GM21576 (cell line): Measurements from ENCODE around the gene RSPO3.
"Not testable (repeated sequence)": the region's sequence is repeated elsewhere in the genome, so short reads cannot be mapped to it uniquely, and the experiment has no call there.

Experiments
- ATAC-seq: cut with Tn5 transposase; IDR thresholded peaks from one replicate; pipeline ENCODE4 v1.9.1; 2021; ENCODE audit warnings: mild to moderate bottlenecking, moderate library complexity; ENCODE audit not compliant: unreplicated experiment

RSPO3 gene, protein sequence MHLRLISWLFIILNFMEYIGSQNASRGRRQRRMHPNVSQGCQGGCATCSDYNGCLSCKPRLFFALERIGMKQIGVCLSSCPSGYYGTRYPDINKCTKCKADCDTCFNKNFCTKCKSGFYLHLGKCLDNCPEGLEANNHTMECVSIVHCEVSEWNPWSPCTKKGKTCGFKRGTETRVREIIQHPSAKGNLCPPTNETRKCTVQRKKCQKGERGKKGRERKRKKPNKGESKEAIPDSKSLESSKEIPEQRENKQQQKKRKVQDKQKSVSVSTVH

DNA sequence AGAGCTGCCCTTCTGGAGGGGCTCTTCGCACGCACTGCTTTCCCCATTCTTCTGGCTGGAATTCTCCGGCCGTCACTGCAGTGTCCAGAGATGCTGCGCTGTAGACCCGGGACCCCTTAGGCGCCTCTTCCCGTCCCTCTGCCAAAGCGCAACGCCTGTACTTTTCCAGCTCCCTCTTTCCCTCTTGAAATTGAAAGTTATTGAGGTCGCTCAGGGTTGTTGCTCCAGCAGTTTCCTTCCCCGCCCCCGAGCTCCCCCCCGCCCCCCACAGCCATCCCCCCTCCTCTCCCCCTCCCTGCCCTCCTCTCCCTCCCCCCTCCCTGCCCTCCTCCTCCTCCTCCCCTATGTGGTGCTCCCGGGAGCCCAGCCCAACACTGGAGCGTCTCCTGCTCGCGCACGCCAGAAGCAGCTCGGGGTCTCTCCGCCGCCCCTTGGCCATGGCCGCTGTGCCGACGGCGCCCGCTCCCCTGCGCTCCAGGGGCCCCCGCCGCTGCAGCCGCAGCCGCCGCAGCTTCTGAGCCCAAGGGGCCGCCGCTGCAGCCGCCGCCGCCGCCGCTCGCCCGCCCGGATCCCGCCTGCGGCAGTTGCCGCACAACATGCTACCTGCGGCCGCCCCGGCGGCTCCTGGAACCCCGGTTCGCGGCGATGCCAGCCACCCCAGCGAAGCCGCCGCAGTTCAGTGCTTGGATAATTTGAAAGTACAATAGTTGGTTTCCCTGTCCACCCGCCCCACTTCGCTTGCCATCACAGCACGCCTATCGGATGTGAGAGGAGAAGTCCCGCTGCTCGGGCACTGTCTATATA, at the start of gene RSPO3:
Gene RSPO3 (plus strand): TSS at position 374 of the 804 bp plus-strand sequence. CDS start 522 bp downstream, outside the sequence.
- peak; percentile 7 for ATAC-seq

DNA sequence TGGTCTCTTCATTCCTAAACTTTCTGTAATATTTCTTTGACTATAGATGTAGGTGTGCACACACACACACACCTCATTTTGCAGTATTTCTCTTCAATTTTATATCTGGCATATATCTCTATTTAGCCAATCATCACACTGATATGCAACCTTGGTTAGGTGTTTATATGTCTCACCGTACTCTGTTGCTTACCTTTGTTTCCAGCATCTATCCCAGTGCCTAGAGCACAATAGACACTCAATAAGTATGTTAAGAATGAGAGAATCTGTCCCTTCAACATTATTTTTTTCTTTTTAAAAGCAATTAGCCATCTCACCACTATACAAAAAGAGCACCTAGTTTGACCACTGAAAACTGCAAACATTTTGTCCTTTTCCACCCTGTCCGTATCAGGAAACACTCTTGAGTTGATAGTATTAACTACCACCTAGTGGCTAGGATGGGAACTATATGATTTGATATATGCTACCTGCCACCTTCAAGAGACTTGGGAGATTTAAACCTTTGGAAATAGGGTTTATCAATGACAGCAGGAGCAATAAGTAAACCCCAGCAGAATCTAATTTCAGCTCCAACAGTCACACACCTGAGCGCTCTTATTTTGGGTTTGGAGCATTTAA, 48.7 kb upstream of the RSPO3 start:
- ATAC-seq = no peak

GRCh38 chr6:127073222-127073621, 45.2 kb upstream of the RSPO3 start:
- ATAC-seq = no peak

GRCh38 chr6:127076466-127076865, 42.0 kb upstream of the RSPO3 start:
- no peak for ATAC-seq

- no peak for ATAC-seq
Observed at GRCh38 chr6:127077886-127078285, 40.6 kb upstream of the RSPO3 start.

GRCh38 chr6:127078669-127079068, 39.8 kb upstream of the RSPO3 start:
- no peak for ATAC-seq

GRCh38 chr6:127079681-127080080, 38.8 kb upstream of the RSPO3 start:
- no peak for ATAC-seq

DNA sequence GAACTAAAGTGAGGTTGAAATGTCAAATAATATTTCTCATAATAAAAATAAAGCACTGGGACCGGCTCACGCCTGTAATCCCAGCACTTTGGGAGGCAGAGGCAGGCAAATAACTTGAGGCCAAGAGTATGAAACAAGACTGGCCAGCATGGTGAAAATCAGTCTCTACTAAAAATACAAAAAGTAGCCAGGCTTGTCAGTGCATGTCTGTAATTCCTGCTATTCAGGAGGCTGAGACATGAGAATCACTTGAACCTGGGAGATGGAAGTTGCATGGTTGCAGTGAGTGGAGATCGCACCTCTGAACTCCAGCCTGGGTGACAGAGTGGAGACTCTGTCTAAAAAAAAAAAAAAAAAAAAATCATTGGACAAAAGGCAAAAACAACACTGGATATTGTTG, 38.4 kb upstream of the RSPO3 start:
- ATAC-seq = no peak

DNA sequence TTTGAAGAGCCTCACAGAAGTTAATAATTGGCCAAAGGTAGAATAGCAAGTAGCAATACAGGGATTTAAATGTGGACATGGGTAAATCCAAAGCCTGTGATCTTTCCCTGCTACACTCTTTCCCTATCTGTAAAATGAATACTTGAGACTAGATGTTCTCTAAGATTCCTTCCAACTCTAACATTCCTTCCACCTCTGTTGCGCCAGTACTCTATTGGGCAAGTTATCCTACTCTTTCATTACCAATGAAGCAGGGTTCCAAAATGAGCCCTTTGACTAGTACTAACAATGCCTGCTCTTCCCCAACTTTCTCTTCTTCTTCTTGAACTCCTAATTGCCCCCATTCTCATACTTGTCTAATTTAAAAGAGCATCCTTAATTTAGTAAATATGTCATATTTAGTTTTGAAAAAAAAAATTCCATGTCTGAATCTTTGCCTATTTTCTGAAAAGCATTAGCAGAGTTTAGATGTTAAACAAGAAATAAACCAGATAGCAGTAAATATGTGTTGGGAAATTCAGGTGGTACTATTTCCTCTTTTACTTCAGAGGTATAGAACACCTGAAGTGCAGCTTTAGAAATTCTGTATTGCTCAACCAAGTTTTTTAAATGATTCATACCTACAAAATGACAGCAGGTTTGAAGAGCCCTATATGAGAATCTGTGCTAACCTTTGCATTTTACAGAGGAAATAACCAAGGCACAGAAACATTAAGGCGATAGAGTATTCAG, 35.1 kb upstream of the RSPO3 start:
- no peak for ATAC-seq

DNA sequence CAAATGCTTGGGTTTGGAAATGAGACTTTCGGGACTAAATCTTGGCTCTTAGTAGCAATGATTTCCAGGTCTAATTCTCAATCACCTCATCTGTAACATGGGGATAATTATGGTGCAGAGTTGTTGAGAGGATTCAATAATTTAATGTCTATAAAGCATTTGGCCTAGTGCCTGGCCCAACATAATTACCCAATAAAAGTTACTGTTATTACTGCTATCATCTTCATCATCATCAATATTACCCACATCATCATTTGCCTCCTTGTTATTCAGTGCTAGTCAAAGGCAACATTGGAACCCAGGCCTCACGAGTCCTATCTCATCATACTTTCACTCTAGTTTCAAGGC, 34.5 kb upstream of the RSPO3 start:
- no peak for ATAC-seq

- ATAC-seq = no peak
Observed at GRCh38 chr6:127085181-127085580, 33.3 kb upstream of the RSPO3 start.

DNA sequence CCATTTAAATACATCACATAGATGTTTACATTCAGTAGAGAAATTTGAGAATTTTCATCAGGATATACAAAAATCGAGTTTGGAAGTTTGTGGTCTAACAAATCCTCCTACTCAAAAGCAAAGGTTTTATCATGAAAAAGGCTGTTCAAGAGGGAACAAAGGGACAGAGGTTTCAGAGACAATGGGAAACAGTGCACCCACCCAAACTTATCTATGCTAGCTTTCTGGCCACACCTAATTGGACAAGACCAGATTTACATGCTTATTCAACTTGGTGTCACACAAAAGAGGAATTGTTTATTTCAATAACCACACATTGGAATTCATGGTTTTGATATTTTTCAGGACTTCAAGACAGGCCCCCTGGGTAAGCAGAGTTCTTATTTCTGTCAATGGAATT, 28.4 kb upstream of the RSPO3 start:
- ATAC-seq = no peak

GRCh38 chr6:127092466-127092865, 26.0 kb upstream of the RSPO3 start:
- no peak for ATAC-seq

DNA sequence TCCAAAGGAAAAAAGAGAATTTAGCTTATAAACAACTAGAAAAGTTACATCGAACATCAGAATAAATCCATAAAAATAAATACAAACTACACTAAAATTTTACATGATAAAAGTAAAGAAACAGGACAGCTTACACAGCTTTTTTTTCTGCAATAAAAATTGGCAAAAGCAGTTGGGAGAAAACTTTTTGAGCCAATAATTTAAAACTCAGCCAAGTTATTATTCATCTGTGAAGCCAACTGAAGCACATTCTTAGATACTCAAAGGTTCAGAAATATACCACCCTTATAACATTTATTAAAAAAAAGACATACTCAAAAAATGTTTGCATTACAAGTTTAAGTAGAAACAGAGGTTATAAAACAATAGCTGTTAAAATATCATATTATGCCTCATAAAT, 23.7 kb upstream of the RSPO3 start:
- no peak for ATAC-seq

DNA sequence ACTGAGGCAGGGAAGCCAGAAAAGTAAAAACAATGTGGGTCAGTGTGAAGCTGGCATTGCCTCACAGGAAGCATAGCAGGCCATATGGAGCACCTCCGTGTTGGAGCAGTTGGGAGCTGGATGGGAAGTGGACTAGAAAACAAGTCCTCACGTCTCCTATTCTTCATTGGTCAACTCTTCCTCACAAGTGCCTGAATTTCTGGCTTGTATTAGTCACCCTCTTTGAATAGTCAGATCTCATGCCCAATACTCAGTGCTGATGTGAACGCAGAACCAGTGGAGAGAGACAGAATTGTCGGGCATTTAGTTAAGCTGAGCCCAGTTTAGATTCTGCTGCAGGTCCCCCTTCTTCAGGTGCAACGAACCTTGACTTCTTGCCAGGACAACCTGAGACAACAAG, 22.3 kb upstream of the RSPO3 start:
- no peak for ATAC-seq

GRCh38 chr6:127097442-127097841, 21.0 kb upstream of the RSPO3 start:
- ATAC-seq = not testable (repeated sequence)

DNA sequence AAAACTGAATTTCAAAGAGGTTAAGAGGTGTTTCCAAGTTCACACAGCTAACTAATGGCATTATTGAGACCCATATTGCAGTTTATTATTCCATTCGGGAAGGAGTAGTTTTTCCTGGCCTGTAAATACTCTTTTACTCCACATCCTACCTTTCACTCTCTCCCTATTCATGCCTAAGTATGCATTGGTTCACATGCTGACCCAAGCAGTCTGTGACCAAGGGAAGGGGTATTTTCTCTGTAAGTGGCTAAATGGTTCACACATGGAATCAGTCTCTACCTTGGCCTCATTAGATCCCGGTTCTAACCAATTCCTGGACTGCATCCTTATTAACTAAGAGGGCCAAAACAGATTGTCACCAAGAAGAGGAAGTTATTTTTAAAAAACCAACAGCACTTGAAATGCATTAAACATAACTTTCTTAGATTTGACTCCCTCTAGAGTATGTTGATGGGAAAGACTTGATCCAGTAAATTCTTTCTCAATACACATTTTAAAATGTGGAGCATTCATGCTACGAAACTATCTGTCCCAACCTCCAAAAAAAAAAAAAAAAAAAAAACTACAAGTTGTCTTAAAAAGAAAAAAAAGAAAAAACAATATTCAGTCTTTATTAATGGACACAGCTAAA, 17.8 kb upstream of the RSPO3 start:
- no peak for ATAC-seq

- no peak for ATAC-seq
Observed at GRCh38 chr6:127102299-127102698, 16.2 kb upstream of the RSPO3 start.

GRCh38 chr6:127102859-127103258, 15.6 kb upstream of the RSPO3 start:
- ATAC-seq = no peak

DNA sequence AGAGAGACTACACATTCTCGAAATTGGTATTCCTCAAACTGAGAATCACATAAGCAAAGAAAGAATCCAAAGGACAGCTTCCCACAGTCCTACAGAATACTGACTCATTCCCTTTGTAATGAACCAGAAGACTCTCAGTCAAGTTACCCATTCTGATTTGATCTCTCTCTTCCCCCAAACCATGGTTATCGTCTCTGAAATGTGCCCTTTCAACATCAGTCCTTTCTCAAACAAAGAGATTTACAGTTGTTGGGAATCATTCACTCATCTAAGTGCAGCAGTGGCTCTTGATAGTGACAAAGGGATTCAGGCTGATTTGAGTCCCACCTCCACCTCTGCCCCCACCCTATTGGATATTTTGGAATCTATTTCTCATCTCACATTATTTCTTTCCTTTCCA, 15.0 kb upstream of the RSPO3 start:
- no peak for ATAC-seq

DNA sequence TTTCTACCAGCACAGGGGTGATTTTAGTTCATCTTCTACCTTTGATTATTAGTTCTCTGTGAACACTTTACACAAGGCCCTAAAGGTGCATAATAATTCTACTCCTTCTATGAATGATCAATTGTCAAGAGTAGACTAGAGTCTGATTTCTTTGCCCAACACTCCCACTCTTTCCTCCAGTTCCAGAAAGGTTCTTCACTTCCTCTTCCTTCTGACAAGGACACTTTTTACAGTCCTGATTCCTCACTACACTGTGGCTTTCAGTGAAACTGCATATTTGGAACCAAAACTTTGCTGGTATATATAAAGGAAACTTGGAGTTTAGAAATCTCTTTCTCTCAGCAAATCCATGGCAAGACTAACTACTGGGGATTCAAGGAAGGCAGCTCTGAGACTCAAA, 10.6 kb upstream of the RSPO3 start:
- no peak for ATAC-seq
